Astrocyte of the spinal cord (primary cell): ENCODE results near the gene SPPL2C.

ENCODE experiments used
- DNase-seq: peaks from one replicate; pipeline ENCODE4 v3.0.0; 2011; ENCODE audit warnings: low read depth, low spot score
- H3K4me3 ChIP-seq: 2 replicates; pipeline ENCODE4 v1.5.1; 2011; ENCODE audit warnings: low read depth, mild to moderate bottlenecking, low read length, moderate library complexity
- in situ Hi-C: cut with HindIII; loops from 2 replicates; pipeline ENCODE4 v1.10.0; 2017; ENCODE audit warnings: low sequenced_read_pairs
- TF ChIP-seq, protein P1 (sequence below): IDR thresholded peaks from 2 replicates; pipeline ENCODE4 v1.5.1; 2012; ENCODE audit warnings: low read depth, mild to moderate bottlenecking, low read length, inconsistent platforms

The SPPL2C gene, protein sequence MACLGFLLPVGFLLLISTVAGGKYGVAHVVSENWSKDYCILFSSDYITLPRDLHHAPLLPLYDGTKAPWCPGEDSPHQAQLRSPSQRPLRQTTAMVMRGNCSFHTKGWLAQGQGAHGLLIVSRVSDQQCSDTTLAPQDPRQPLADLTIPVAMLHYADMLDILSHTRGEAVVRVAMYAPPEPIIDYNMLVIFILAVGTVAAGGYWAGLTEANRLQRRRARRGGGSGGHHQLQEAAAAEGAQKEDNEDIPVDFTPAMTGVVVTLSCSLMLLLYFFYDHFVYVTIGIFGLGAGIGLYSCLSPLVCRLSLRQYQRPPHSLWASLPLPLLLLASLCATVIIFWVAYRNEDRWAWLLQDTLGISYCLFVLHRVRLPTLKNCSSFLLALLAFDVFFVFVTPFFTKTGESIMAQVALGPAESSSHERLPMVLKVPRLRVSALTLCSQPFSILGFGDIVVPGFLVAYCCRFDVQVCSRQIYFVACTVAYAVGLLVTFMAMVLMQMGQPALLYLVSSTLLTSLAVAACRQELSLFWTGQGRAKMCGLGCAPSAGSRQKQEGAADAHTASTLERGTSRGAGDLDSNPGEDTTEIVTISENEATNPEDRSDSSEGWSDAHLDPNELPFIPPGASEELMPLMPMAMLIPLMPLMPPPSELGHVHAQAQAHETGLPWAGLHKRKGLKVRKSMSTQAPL

DNA sequence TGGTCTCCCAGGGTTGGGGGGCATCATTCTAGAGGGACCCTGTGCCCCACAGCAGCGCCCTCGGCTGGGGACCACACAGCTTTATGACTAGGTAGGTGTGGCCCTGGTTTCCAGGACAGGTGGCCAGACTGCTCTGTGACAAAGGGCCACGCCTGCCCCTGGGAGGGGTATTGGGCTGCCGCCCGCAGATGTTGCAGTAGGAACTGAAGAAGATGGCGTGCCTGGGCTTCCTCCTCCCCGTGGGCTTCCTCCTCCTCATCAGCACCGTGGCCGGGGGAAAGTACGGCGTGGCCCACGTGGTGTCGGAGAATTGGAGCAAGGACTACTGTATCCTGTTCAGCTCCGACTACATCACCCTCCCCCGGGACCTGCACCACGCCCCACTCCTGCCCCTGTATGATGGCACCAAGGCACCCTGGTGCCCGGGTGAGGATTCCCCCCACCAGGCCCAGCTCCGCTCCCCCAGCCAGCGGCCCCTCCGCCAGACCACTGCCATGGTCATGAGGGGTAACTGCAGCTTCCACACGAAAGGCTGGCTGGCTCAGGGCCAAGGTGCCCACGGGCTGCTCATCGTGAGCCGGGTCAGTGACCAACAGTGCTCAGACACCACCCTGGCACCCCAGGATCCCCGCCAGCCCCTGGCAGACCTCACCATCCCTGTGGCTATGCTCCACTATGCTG is at the start of gene SPPL2C:
TSS of gene SPPL2C (plus strand) at position 187 of the 681 bp plus-strand sequence. CDS start at position 213, 26 bp downstream.
- TF ChIP-seq, protein P1, sequence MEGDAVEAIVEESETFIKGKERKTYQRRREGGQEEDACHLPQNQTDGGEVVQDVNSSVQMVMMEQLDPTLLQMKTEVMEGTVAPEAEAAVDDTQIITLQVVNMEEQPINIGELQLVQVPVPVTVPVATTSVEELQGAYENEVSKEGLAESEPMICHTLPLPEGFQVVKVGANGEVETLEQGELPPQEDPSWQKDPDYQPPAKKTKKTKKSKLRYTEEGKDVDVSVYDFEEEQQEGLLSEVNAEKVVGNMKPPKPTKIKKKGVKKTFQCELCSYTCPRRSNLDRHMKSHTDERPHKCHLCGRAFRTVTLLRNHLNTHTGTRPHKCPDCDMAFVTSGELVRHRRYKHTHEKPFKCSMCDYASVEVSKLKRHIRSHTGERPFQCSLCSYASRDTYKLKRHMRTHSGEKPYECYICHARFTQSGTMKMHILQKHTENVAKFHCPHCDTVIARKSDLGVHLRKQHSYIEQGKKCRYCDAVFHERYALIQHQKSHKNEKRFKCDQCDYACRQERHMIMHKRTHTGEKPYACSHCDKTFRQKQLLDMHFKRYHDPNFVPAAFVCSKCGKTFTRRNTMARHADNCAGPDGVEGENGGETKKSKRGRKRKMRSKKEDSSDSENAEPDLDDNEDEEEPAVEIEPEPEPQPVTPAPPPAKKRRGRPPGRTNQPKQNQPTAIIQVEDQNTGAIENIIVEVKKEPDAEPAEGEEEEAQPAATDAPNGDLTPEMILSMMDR, result no peak
- no peak within 1 kb of the TSS for H3K4me3 ChIP-seq
- DNase-seq, result no peak
- in situ Hi-C loops, result no loop called here

DNA sequence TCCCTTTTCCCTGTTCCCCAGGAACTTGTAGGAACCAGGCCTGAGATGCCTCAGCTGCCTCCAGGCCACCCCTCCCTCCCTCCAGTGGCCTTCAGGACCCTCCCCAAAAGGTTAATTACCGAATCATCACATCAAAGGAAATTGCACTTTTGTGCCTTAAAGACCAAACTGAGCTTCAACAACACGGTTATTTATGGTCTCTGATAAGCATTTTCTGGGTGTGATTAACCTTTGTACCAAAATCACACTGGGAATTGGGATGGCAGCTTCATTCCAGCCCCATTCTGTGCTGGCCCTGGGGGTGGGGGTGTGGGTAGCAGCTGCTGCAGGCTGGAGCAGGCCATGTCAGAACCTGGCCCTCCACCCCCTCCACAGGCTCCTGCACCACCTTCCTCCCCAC is 43.9 kb upstream of the SPPL2C start:
- in situ Hi-C loops, result no loop called here
- DNase-seq, result no peak
- TF ChIP-seq, protein P1, result no peak
- no peak overlapping the region for H3K4me3 ChIP-seq

DNA sequence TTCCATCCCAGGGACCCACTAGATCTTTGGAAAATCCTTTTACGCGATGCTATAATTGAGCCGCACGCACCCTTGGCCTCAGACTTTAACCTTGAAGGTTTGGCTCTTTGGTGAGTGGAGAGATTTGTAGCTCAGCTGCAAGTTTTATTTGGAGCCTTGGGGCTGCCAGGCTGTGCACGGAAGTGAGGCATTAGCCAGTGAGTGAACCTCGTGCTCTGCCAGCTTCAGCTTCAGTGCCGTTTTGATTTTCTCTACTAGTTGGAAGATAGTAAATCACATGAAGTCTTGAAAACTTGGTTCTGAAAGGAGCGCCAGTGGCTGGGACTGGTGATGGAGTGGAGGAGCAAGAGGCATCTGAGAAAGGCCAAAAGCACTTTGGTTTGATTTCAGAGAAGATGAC is 43.3 kb upstream of the SPPL2C start:
- no peak overlapping the region for H3K4me3 ChIP-seq
- TF ChIP-seq, protein P1, result no peak
- in situ Hi-C loops, result no loop called here
- no peak for DNase-seq

DNA sequence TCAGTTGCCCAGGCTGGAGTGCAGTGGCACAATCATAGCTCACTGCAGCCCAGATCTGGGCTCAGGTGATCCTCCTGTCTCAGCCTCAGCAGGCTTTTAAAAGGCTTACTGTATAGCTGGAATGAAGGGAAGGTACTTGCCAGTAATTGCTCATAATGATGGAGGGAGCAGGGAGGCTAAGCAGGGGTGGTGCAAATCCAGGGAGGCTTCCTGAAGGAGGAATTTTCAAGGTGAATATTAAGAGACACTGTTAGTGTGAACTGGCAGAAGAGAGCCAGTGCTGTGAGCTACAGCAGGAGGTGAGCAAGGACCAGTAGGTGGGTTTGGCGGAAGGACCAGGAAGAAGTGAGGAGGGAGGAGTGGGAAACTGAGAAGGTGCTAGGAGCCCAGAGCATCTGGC is 35.8 kb upstream of the SPPL2C start:
- DNase-seq, result no peak
- H3K4me3 ChIP-seq, result no peak overlapping the region
- in situ Hi-C loops, result no loop called here
- TF ChIP-seq, protein P1, result no peak

DNA sequence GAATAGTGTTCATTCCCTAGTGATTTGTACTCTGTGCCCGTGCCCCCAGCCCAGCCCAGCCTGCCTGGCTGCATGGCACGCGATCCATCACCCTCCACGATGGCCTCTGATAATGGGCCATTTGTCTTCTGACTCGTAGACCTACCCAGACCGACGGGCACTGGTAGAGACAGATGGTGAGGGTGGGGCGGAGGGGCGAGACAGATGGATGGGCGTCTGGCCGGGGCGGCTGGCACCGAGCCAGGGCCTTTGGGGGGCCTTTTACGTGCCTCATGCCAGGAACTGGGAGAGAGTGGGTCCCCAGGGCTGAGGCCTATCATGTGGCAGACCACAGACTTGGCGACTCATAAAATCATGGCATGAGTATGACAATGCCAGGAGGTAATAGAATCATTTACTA is 35.2 kb upstream of the SPPL2C start:
- no peak overlapping the region for H3K4me3 ChIP-seq
- in situ Hi-C loops, result no loop called here
- no peak for DNase-seq
- TF ChIP-seq, protein P1, result no peak

DNA sequence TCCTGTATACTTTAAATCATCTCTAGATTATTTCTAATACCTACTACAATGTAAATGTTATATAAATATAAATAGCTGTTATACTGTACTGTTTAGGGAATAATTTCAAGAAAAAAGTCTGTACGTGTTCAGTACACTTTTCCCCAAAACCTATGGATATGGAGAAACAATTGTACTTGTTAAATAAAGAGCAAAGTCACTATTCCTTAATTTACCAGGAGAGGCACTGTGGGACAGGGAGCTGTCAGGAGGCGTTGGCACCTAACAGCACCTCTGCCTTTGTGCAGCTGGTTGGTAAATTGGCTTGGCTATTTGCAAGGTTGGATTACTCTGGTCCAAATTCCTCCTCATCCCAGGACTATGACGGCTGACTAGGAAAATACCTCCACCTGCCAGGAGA is 32.6 kb upstream of the SPPL2C start:
- DNase-seq, result peak; percentile 3
- in situ Hi-C loops, result no loop called here
- no peak overlapping the region for H3K4me3 ChIP-seq
- TF ChIP-seq, protein P1, result no peak
